Gastrocnemius medialis (tissue), 4 donors: ENCODE data around the gene ATOH7.

Source experiments
- POLR2A ChIP-seq, 2 donors: fragments of 450-650 bp; IDR thresholded peaks; one replicate each; pipeline ENCODE4 v1.6.1; 2017; ENCODE audit warnings: antibody characterized with exemption in 2 of 2, mild to moderate bottlenecking in 2 of 2, moderate library complexity in 2 of 2
- TF ChIP-seq, protein P1 (sequence below), 5 experiments: fragments of 450-650 bp in 3 of 5; fragments of 200-600 bp in 2 of 5; sonication (generic) in 2 of 5; IDR thresholded peaks in 4 of 5; conservative IDR thresholded peaks in 1 of 5; 1 replicate in 4 of 5; 2 replicates in 1 of 5; pipeline ENCODE4 v1.5.1; 2016 to 2019; ENCODE audit warnings: antibody characterized with exemption in 5 of 5, mild to moderate bottlenecking in 3 of 5, moderate library complexity in 3 of 5

DNA sequence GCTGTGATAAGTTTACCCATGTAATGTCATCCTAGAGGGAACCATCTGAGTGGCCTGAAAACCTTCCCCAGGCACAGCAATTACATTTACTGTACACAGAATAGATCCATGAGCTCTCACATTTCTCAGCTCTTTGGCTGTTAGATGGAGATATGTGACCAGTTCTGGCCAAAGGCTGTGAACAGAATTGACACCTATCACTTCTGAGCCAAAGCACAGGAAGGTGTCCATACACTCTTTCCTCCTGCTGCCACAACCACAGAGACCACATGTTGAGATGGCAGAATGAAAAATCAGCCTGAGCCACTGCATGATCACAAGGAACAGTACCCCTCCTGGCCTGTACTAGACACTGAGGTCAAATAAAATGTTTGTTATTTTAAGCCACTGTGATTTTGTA is 44.3 kb upstream of the ATOH7 start:
- TF ChIP-seq, protein P1, sequence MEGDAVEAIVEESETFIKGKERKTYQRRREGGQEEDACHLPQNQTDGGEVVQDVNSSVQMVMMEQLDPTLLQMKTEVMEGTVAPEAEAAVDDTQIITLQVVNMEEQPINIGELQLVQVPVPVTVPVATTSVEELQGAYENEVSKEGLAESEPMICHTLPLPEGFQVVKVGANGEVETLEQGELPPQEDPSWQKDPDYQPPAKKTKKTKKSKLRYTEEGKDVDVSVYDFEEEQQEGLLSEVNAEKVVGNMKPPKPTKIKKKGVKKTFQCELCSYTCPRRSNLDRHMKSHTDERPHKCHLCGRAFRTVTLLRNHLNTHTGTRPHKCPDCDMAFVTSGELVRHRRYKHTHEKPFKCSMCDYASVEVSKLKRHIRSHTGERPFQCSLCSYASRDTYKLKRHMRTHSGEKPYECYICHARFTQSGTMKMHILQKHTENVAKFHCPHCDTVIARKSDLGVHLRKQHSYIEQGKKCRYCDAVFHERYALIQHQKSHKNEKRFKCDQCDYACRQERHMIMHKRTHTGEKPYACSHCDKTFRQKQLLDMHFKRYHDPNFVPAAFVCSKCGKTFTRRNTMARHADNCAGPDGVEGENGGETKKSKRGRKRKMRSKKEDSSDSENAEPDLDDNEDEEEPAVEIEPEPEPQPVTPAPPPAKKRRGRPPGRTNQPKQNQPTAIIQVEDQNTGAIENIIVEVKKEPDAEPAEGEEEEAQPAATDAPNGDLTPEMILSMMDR (IDR thresholded peaks at IDR 0.05 in 4 of 5, conservative IDR thresholded peaks at IDR 0.05 in 1 of 5), result no peak
- no peak for TF ChIP-seq POLR2A (IDR thresholded peaks at IDR 0.05)
